Stomach (tissue), 9 donors: ENCODE data around the gene LCE1F. TPM values are rescaled to one million over a fixed set of nuclear protein-coding genes. Genes with fewer than 3 reads are reported as not detected.

Experiments used
- DNase-seq, 2 donors: peaks; one replicate each; pipeline versions ENCODE4 v3.0.0 to v3.0.0-alpha.2; 2013 to 2019
- H3K27ac ChIP-seq, 5 donors: fragments of 200-600 bp in 4 of 5; sonication (generic) in 4 of 5; one replicate each; pipeline ENCODE4 v1.5.1; 2013 to 2019; ENCODE audit warnings: mild to moderate bottlenecking in 1 of 5, moderate library complexity in 1 of 5
- H3K27me3 ChIP-seq, 3 donors: fragments of 200-600 bp; sonication (generic); one replicate each; pipeline ENCODE4 v1.5.1; 2017 to 2019; ENCODE audit warnings: mixed run types in 1 of 3
- H3K36me3 ChIP-seq, 4 donors: fragments of 200-600 bp; sonication (generic); 1 replicate in 3 of 4; 2 replicates in 1 of 4; pipeline ENCODE4 v1.5.1; 2016 to 2019
- H3K4me1 ChIP-seq, 4 donors: fragments of 200-600 bp; sonication (generic); one replicate each; pipeline ENCODE4 v1.5.1; 2016 to 2019
- H3K4me3 ChIP-seq, 4 donors: fragments of 200-600 bp; sonication (generic) in 3 of 4; one replicate each; pipeline ENCODE4 v1.5.1; 2016 to 2019; ENCODE audit warnings: mild to moderate bottlenecking in 1 of 4
- H3K9me3 ChIP-seq, 4 donors: fragments of 200-600 bp; sonication (generic); one replicate each; pipeline ENCODE4 v1.5.1; 2016 to 2019
- CTCF ChIP-seq, 7 experiments: fragments of 450-650 bp in 4 of 7; fragments of 200-600 bp in 3 of 7; sonication (generic) in 3 of 7; IDR thresholded peaks; one replicate each; pipeline ENCODE4 v1.5.1; 2016 to 2019; ENCODE audit warnings: antibody characterized with exemption in 7 of 7, control low read depth in 2 of 7, mild to moderate bottlenecking in 1 of 7
- EP300 ChIP-seq: sonication (generic); formaldehyde crosslinking; IDR thresholded peaks from one replicate; pipeline ENCODE4 v1.6.1; 2017; ENCODE audit warnings: antibody characterized with exemption
- POLR2A ChIP-seq, 4 donors: fragments of 450-650 bp; IDR thresholded peaks; one replicate each; pipeline ENCODE4 v1.6.1; 2016; ENCODE audit warnings: antibody characterized with exemption in 4 of 4, control low read depth in 2 of 4, mild to moderate bottlenecking in 1 of 4, moderate library complexity in 1 of 4
- POLR2AphosphoS5 ChIP-seq, 3 donors: sonication (generic); formaldehyde crosslinking; IDR thresholded peaks; one replicate each; pipeline ENCODE4 v1.6.1; 2016; ENCODE audit warnings: antibody characterized with exemption in 3 of 3
- WGBS, 5 donors: extraction: QIAGEN DNeasy Blood & Tissue Kit in 3 of 5; methylation state at CpG; one replicate each; pipeline versions ENCODE4 v1.1.5 to v1.1.7; 2013 to 2018; 5-methylcytosine and 5-hydroxymethylcytosine counted together
- intact Hi-C: fragments of 100-400 bp; cut with DNase I; formaldehyde crosslinking; loops from one replicate; pipeline ENCODE4 v1.15.1; 2023; ENCODE audit warnings: low total_unique reads
- polyA plus RNA-seq, 3 donors: library from polyadenylated mRNA; stranded (reverse); fragments of 200-250 nt; gene quantifications; one replicate each; pipeline ENCODE4 v1.2.3, GENCODE V29; 2013
- total RNA-seq, 5 donors: library from RNA; depleted of rRNA; stranded (reverse); fragments of >200 nt; gene quantifications; one replicate each; pipeline versions ENCODE4 v1.1.0 to v1.2.3, GENCODE V29; 2014 to 2016
- donor health status: healthy with polysubstance abuse.
- donor health status: Bipolar disorder and iron deficiency.
- donor health status: healthy.

Gene LCE1F
- total and polyA plus RNA-seq, 8 donors = not detected

- H3K27me3 ChIP-seq = peaks cover 0 to 19% (median 0%) of the 10 kb centered on the region in 3 donors
- TF ChIP-seq EP300 (no peak), POLR2AphosphoS5 (IDR thresholded peaks at IDR 0.05) (no peak), POLR2A (IDR thresholded peaks at IDR 0.05) (no peak), CTCF (IDR thresholded peaks at IDR 0.05) (no peak)
- H3K4me3 ChIP-seq = no peak overlapping the region
- intact Hi-C loops = no loop called here
- no peak overlapping the region for H3K27ac ChIP-seq
- 90 to 94% (median 93%) methylated on average over 20 to 31 of the region's 31 CpGs for WGBS, 5 donors
- H3K9me3 ChIP-seq = no peaks in the 10 kb centered on the region
- DNase-seq = no peak
- H3K4me1 ChIP-seq = no peaks in the 10 kb centered on the region
- no peaks in the 10 kb centered on the region for H3K36me3 ChIP-seq
Measured at GRCh38 chr1:152760551-152761190, 14.3 kb upstream of the LCE1F start.

- DNase-seq = no peak
- Histone ChIP-seq H3K36me3 (no peaks in the 10 kb centered on the region), H3K27me3 (peaks cover 0 to 15% (median 0%) of the 10 kb centered on the region in 3 donors), H3K9me3 (no peaks in the 10 kb centered on the region), H3K4me1 (no peaks in the 10 kb centered on the region), H3K4me3 (no peak overlapping the region), H3K27ac (no peak overlapping the region)
- no peak for TF ChIP-seq CTCF (IDR thresholded peaks at IDR 0.05)
- no peak for TF ChIP-seq POLR2AphosphoS5 (IDR thresholded peaks at IDR 0.05)
- TF ChIP-seq EP300 = no peak
- no peak for TF ChIP-seq POLR2A (IDR thresholded peaks at IDR 0.05)
- 83 to 98% (median 91%) methylated on average over 3 of the region's 3 CpGs for WGBS, 5 donors
- intact Hi-C loops = no loop called here
Measured at GRCh38 chr1:152761609-152762213, 13.2 kb upstream of the LCE1F start.

GRCh38 chr1:152768847-152769533, 6.0 kb upstream of the LCE1F start:
- H3K27me3 ChIP-seq = no peaks in the 10 kb centered on the region
- intact Hi-C loops = no loop called here
- DNase-seq = no peak
- no peak overlapping the region for H3K4me3 ChIP-seq
- WGBS, 5 donors = 47 to 60% (median 53%) methylated on average over 8 of the region's 8 CpGs
- no peak for TF ChIP-seq EP300
- no peak for TF ChIP-seq POLR2A (IDR thresholded peaks at IDR 0.05)
- TF ChIP-seq CTCF (IDR thresholded peaks at IDR 0.05) = no peak
- no peak for TF ChIP-seq POLR2AphosphoS5 (IDR thresholded peaks at IDR 0.05)
- no peaks in the 10 kb centered on the region for H3K36me3 ChIP-seq
- peaks cover 0 to 4% (median 0%) of the 10 kb centered on the region in 4 donors for H3K9me3 ChIP-seq
- H3K4me1 ChIP-seq = no peaks in the 10 kb centered on the region
- H3K27ac ChIP-seq = no peak overlapping the region

- H3K4me1 ChIP-seq = no peaks in the 10 kb centered on the region
- no peak for DNase-seq
- intact Hi-C loops = no loop called here
- H3K36me3 ChIP-seq = no peaks in the 10 kb centered on the region
- H3K27me3 ChIP-seq = peaks cover 0 to 8% (median 0%) of the 10 kb centered on the region in 3 donors
- H3K4me3 ChIP-seq = no peak overlapping the region
- no peak for TF ChIP-seq POLR2A (IDR thresholded peaks at IDR 0.05)
- no peak for TF ChIP-seq CTCF (IDR thresholded peaks at IDR 0.05)
- TF ChIP-seq POLR2AphosphoS5 (IDR thresholded peaks at IDR 0.05) = no peak
- TF ChIP-seq EP300 = no peak
- H3K9me3 ChIP-seq = peaks cover 0 to 4% (median under 1%) of the 10 kb centered on the region in 4 donors
- WGBS, 5 donors = 60 to 72% (median 69%) methylated on average over 1 of the region's 1 CpG
- H3K27ac ChIP-seq = no peak overlapping the region
Measured at GRCh38 chr1:152770411-152770810, 4.5 kb upstream of the LCE1F start.
